CD4-positive, alpha-beta memory T cell (primary cell): ENCODE measurements around the gene TGFBR2. TPM values are rescaled to one million over a fixed set of nuclear protein-coding genes. Genes with fewer than 3 reads are reported as not detected.
"Not testable (repeated sequence)": the region's sequence is repeated elsewhere in the genome, so short reads cannot be mapped to it uniquely, and the experiment has no call there.

Source experiments
- CTCF ChIA-PET: fragments of 350-600 bp; sonication (Branson Sonifier 250); formaldehyde crosslinking; loops from one replicate; lab custom pipeline; 2021; ENCODE audit warnings: inconsistent platforms; ENCODE audit not compliant: partially characterized antibody; lab: Charles Lee
- POLR2A ChIA-PET: fragments of 350-600 bp; sonication (Branson Sonifier 250); formaldehyde crosslinking; loops from one replicate; lab custom pipeline; 2021; ENCODE audit not compliant: partially characterized antibody; lab: Charles Lee
- DNase-seq, 5 donors: peaks; one replicate each; pipeline versions ENCODE4 v3.0.0 to v3.0.0-alpha.2; 2020 to 2022; ENCODE audit warnings: mixed read lengths in 1 of 5
- H3K27ac ChIP-seq: one replicate; pipeline ENCODE4 v1.7.0; 2013; ENCODE audit warnings: low read depth, low read length
- H3K27me3 ChIP-seq: 2 replicates; pipeline ENCODE4 v1.7.0; 2013; ENCODE audit warnings: mild to moderate bottlenecking, low read length, moderate library complexity; ENCODE audit not compliant: insufficient read depth
- H3K36me3 ChIP-seq: 2 replicates; pipeline ENCODE4 v1.7.0; 2013; ENCODE audit warnings: mild to moderate bottlenecking, low read length, moderate library complexity; ENCODE audit not compliant: insufficient read depth
- H3K4me1 ChIP-seq: 2 replicates; pipeline ENCODE4 v1.7.0; 2013; ENCODE audit warnings: mild to moderate bottlenecking, low read length, moderate library complexity; ENCODE audit not compliant: insufficient read depth
- H3K4me3 ChIP-seq, 2 donors: one replicate each; pipeline ENCODE4 v1.7.0; 2013; ENCODE audit warnings: low read length in 2 of 2, mild to moderate bottlenecking in 1 of 2
- H3K9me3 ChIP-seq, 2 donors: one replicate each; pipeline ENCODE4 v1.7.0; 2013; ENCODE audit warnings: low read length in 2 of 2, control low read depth in 1 of 2; ENCODE audit not compliant: control insufficient read depth in 1 of 2
- H3K27ac Mint-ChIP-seq, 7 donors: one replicate each; pipeline ENCODE4 v1.8.0; 2020 to 2021; ENCODE audit warnings: mixed read lengths in 7 of 7, mild to moderate bottlenecking in 6 of 7, inconsistent platforms in 3 of 7, moderate library complexity in 3 of 7
- H3K27me3 Mint-ChIP-seq, 2 donors: one replicate each; pipeline ENCODE4 v1.8.0; 2020 to 2021; ENCODE audit warnings: mixed read lengths in 2 of 2
- H3K36me3 Mint-ChIP-seq, 2 donors: one replicate each; pipeline ENCODE4 v1.8.0; 2020 to 2021; ENCODE audit warnings: mixed read lengths in 2 of 2, inconsistent platforms in 1 of 2, mild to moderate bottlenecking in 1 of 2
- H3K4me1 Mint-ChIP-seq, 4 donors: one replicate each; pipeline ENCODE4 v1.8.0; 2020 to 2021; ENCODE audit warnings: mixed read lengths in 4 of 4, mild to moderate bottlenecking in 1 of 4
- H3K4me3 Mint-ChIP-seq, 8 donors: one replicate each; pipeline ENCODE4 v1.8.0; 2020 to 2021; ENCODE audit warnings: mixed read lengths in 8 of 8, mild to moderate bottlenecking in 7 of 8, moderate library complexity in 6 of 8, inconsistent platforms in 3 of 8
- H3K9me3 Mint-ChIP-seq, 8 donors: one replicate each; pipeline ENCODE4 v1.8.0; 2020 to 2021; ENCODE audit warnings: mixed read lengths in 8 of 8, mild to moderate bottlenecking in 5 of 8, inconsistent platforms in 3 of 8, moderate library complexity in 1 of 8
- intact Hi-C: fragments of 100-400 bp; cut with micrococcal nuclease; formaldehyde crosslinking; loops from one replicate; pipeline ENCODE4 v1.15.1; 2023
- polyA plus RNA-seq, 2 donors: library from polyadenylated mRNA; unstranded; fragments of 300-500 nt; fragmentation: Illumina TruSeq; gene quantifications; one replicate each; pipeline ENCODE4 v1.2.3, GENCODE V29; 2021
- total RNA-seq, 2 experiments: library from RNA; stranded (reverse); gene quantifications; one replicate each; pipeline ENCODE4 v1.2.3, GENCODE V29; 2021

TGFBR2 gene
- total and polyA plus RNA-seq, 4 experiments from 2014 or later, result 58.7 to 110 (median 110) TPM

DNA sequence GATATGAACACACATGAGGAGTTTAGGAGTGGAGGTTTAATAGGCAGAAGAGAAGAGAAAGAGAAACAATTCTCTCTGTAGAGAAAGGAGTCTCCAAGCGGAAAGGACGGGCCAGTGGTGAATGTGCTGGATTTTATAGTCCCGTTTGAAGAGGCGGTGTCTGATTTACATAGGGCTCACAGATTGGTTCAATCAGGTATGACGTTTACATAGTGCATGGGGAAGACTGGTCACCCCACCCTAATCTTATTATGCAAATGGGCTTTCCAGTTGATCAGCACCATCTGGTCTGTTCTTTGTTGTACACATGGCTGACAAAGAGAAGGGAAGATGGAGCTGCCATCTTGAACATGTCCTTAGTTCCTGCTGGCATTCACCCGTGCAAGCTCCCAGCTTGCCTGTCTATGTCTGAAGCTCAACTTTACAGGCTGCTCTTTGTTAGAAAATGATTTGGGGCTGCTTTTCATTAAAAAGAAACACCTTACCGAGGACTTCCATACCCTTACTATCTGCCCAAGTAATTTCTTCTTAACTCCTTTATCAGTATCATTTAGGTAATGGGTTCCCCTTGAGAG, 63.0 kb downstream of the TGFBR2 start:
- intact Hi-C loops, H3K27ac ChIP-seq, H3K9me3 ChIP-seq, DNase-seq, H3K9me3 Mint-ChIP-seq, H3K27me3 Mint-ChIP-seq, H3K4me3 ChIP-seq, H3K27me3 ChIP-seq: not testable (repeated sequence)
- ChIA-PET CTCF (interaction anchor here (0.7 to 1.0 kb wide), 4 partner anchors 11 to 307 kb away, joined by 3 to 5 read pairs (median 4); no protein-coding TSS in a partner anchor), POLR2A (interaction anchor here (1.2 to 4.0 kb wide), 2 partner anchors 16 to 63 kb away, joined by 3 to 16 read pairs; partner anchors contain the start of gene TGFBR2)
- peak overlapping the region in 3 of 8 donors; percentile 2 to 68 (median 44) for H3K4me3 Mint-ChIP-seq
- H3K27ac Mint-ChIP-seq, result peak overlapping the region; percentile 13 to 89 (median 68)
- Histone ChIP-seq H3K4me1 (peaks cover 94% of the 10 kb centered on the region), H3K36me3 (peaks cover 40% of the 10 kb centered on the region)
- H3K4me1 Mint-ChIP-seq, result peaks cover 75 to 98% (median 87%) of the 10 kb centered on the region in 4 donors
- H3K36me3 Mint-ChIP-seq, result peaks cover 57 to 62% of the 10 kb centered on the region in 2 donors

GRCh38 chr3:30670292-30670691, 63.9 kb downstream of the TGFBR2 start:
- Histone ChIP-seq H3K27ac (no peak overlapping the region), H3K4me1 (peaks cover 94% of the 10 kb centered on the region), H3K27me3 (no peaks in the 10 kb centered on the region), H3K9me3 (no peaks in the 10 kb centered on the region), H3K36me3 (peaks cover 48% of the 10 kb centered on the region), H3K4me3 (no peak overlapping the region)
- H3K36me3 Mint-ChIP-seq, result peaks cover 65 to 71% of the 10 kb centered on the region in 2 donors
- H3K27ac Mint-ChIP-seq, result peak overlapping the region in 6 of 7 donors; percentile 19 to 86 (median 66)
- no peak for DNase-seq
- POLR2A ChIA-PET, result interaction anchor here (0.9 to 4.0 kb wide), 3 partner anchors 15 to 64 kb away, joined by 3 to 16 read pairs (median 3); partner anchors contain the start of gene TGFBR2
- no peaks in the 10 kb centered on the region for H3K27me3 Mint-ChIP-seq
- intact Hi-C loops, result no loop called here
- H3K4me1 Mint-ChIP-seq, result peaks cover 72 to 98% (median 87%) of the 10 kb centered on the region in 4 donors
- CTCF ChIA-PET, result interaction anchor here (0.6 to 0.8 kb wide), 2 partner anchors 15 to 23 kb away, joined by 3 read pairs; no protein-coding TSS in a partner anchor
- H3K9me3 Mint-ChIP-seq, result no peaks in the 10 kb centered on the region
- H3K4me3 Mint-ChIP-seq, result peak overlapping the region in 4 of 8 donors; percentile 4 to 56 (median 31)

- H3K27ac ChIP-seq, result peak overlapping the region; percentile 24
- H3K27me3 Mint-ChIP-seq, result no peaks in the 10 kb centered on the region
- peak overlapping the region; percentile 31 to 88 (median 81) for H3K27ac Mint-ChIP-seq
- H3K9me3 ChIP-seq, result no peaks in the 10 kb centered on the region
- peaks cover 73 to 100% (median 87%) of the 10 kb centered on the region in 4 donors for H3K4me1 Mint-ChIP-seq
- no peaks in the 10 kb centered on the region for H3K27me3 ChIP-seq
- ChIA-PET CTCF (interaction anchor here (1.1 to 2.0 kb wide), 3 partner anchors 21 to 55 kb away, joined by 3 to 9 read pairs (median 3); no protein-coding TSS in a partner anchor), POLR2A (interaction anchor here (1.0 to 4.0 kb wide), 6 partner anchors 10 to 65 kb away, joined by 3 to 16 read pairs (median 5); partner anchors contain the start of gene TGFBR2)
- H3K36me3 ChIP-seq, result peaks cover 57% of the 10 kb centered on the region
- peak in 2 of 5 donors; percentile 32 to 36 for DNase-seq
- intact Hi-C loops, result no loop called here
- H3K9me3 Mint-ChIP-seq, result no peaks in the 10 kb centered on the region
- peaks cover 94% of the 10 kb centered on the region for H3K4me1 ChIP-seq
- H3K36me3 Mint-ChIP-seq, result peaks cover 80 to 83% of the 10 kb centered on the region in 2 donors
- H3K4me3 Mint-ChIP-seq, result peak overlapping the region; percentile 53 to 81 (median 72)
- H3K4me3 ChIP-seq, result no peak overlapping the region
Observed at GRCh38 chr3:30671527-30672286, 65.3 kb downstream of the TGFBR2 start.

GRCh38 chr3:30672287-30672735, 65.9 kb downstream of the TGFBR2 start:
- H3K27ac Mint-ChIP-seq, result peak overlapping the region; percentile 31 to 88 (median 81)
- no peak for DNase-seq
- no peaks in the 10 kb centered on the region for H3K27me3 Mint-ChIP-seq
- ChIA-PET POLR2A (interaction anchor here (1.2 to 4.0 kb wide), 5 partner anchors 10 to 66 kb away, joined by 4 to 16 read pairs (median 6); partner anchors contain the start of gene TGFBR2), CTCF (interaction anchor here (1.1 to 2.0 kb wide), 3 partner anchors 21 to 56 kb away, joined by 3 to 9 read pairs (median 3); no protein-coding TSS in a partner anchor)
- H3K9me3 Mint-ChIP-seq, result no peaks in the 10 kb centered on the region
- H3K27ac ChIP-seq, result peak overlapping the region; percentile 24
- H3K4me1 ChIP-seq, result peaks cover 94% of the 10 kb centered on the region
- H3K4me1 Mint-ChIP-seq, result peaks cover 73 to 100% (median 87%) of the 10 kb centered on the region in 4 donors
- no peaks in the 10 kb centered on the region for H3K27me3 ChIP-seq
- H3K36me3 Mint-ChIP-seq, result peaks cover 86 to 89% of the 10 kb centered on the region in 2 donors
- H3K36me3 ChIP-seq, result peaks cover 62% of the 10 kb centered on the region
- H3K4me3 ChIP-seq, result no peak overlapping the region
- peak overlapping the region; percentile 4 to 81 (median 72) for H3K4me3 Mint-ChIP-seq
- H3K9me3 ChIP-seq, result no peaks in the 10 kb centered on the region
- intact Hi-C loops, result no loop called here

- Histone ChIP-seq H3K9me3 (no peaks in the 10 kb centered on the region), H3K27me3 (no peaks in the 10 kb centered on the region), H3K36me3 (peaks cover 67% of the 10 kb centered on the region), H3K4me3 (no peak overlapping the region), H3K4me1 (peaks cover 91% of the 10 kb centered on the region), H3K27ac (no peak overlapping the region)
- CTCF ChIA-PET, result interaction anchor here (0.9 to 2.0 kb wide), 2 partner anchors 20 kb away, joined by 3 to 9 read pairs; no protein-coding TSS in a partner anchor
- H3K27ac Mint-ChIP-seq, result peak overlapping the region in 6 of 7 donors; percentile 69 to 86 (median 76)
- peak overlapping the region; percentile 32 to 81 (median 72) for H3K4me3 Mint-ChIP-seq
- DNase-seq, result no peak
- POLR2A ChIA-PET, result interaction anchor here (0.6 to 4.0 kb wide), 8 partner anchors 9 to 66 kb away, joined by 3 to 16 read pairs (median 6); partner anchors contain the start of gene TGFBR2
- H3K36me3 Mint-ChIP-seq, result peaks cover 92 to 95% of the 10 kb centered on the region in 2 donors
- intact Hi-C loops, result no loop called here
- peaks cover 75 to 100% (median 88%) of the 10 kb centered on the region in 4 donors for H3K4me1 Mint-ChIP-seq
- no peaks in the 10 kb centered on the region for H3K27me3 Mint-ChIP-seq
- no peaks in the 10 kb centered on the region for H3K9me3 Mint-ChIP-seq
Observed at GRCh38 chr3:30672959-30673358, 66.6 kb downstream of the TGFBR2 start.

DNA sequence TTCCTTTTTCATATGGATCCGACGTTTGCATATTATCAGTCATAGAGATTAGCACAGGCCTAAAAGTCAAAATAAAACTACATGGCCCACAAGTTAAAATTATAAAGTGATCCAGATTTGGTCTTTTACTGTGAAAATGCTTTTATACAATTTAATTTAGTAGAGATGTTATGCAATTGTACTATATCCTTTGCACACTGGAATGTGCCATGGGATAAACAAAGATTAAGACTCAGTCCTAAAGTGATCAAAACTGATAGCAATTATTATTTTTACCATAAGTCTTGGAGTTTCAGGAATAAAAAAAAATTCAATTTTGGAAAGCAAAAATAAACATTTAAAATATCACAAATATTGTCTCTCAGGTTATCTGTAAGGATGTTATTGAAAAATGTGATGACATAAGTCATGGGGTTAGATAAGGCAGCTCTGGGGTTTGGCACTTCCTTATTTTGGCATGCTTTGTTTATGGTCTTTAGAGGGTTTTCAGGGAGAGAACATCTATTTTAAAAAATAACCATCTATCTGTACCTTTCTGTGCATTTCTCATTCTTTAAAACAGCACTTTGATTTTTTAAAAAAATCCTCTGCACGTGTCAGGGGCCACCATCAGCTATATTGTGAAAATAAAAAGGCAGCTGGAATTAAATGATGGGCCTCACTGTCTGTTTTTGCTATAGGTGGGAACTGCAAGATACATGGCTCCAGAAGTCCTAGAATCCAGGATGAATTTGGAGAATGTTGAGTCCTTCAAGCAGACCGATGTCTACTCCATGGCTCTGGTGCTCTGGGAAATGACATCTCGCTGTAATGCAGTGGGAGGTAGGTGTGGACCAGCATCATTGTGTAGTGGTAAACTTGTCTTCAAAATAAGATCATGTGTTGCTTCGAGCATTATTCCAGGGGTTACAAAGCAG, 67.3 kb downstream of the TGFBR2 start:
- peak in 1 of 5 donors; percentile 19 for DNase-seq
- POLR2A ChIA-PET, result interaction anchor here (0.6 to 2.3 kb wide), 7 partner anchors 9 to 67 kb away, joined by 3 to 11 read pairs (median 5); partner anchors contain the start of gene TGFBR2
- CTCF ChIA-PET, result interaction anchor here (0.9 to 1.5 kb wide), 4 partner anchors 9 to 67 kb away, joined by 3 read pairs; no protein-coding TSS in a partner anchor

More for the DNA sequence above, 67.3 kb downstream of the TGFBR2 start:
- Mint-ChIP-seq H3K27me3 (no peaks in the 10 kb centered on the region), H3K27ac (peak overlapping the region; percentile 45 to 91 (median 85)), H3K36me3 (peaks cover 89 to 97% of the 10 kb centered on the region in 2 donors), H3K9me3 (no peaks in the 10 kb centered on the region), H3K4me1 (peaks cover 70 to 100% (median 86%) of the 10 kb centered on the region in 4 donors), H3K4me3 (peak overlapping the region; percentile 16 to 81 (median 60))
- intact Hi-C loops, result no loop called here
- H3K36me3 ChIP-seq, result peaks cover 70% of the 10 kb centered on the region
- H3K4me3 ChIP-seq, result no peak overlapping the region
- H3K9me3 ChIP-seq, result no peaks in the 10 kb centered on the region
- H3K27me3 ChIP-seq, result no peaks in the 10 kb centered on the region
- H3K4me1 ChIP-seq, result peaks cover 88% of the 10 kb centered on the region
- no peak overlapping the region for H3K27ac ChIP-seq
